SJSA1 (cell line): ENCODE data around the gene MX2. TPM values are rescaled to one million over a fixed set of nuclear protein-coding genes. Genes with fewer than 3 reads are reported as not detected.
"Not testable (repeated sequence)": the region's sequence is repeated elsewhere in the genome, so short reads cannot be mapped to it uniquely, and the experiment has no call there.

Source experiments
- DNase-seq, 2 experiments: peaks; one replicate each; pipeline ENCODE4 v3.0.0-alpha.2; 2015 to 2020; ENCODE audit warnings: low spot score in 2 of 2, low read depth in 1 of 2
- H3K27ac ChIP-seq: fragments of 250-450 bp; sonication (Bioruptor Pico); 2 replicates; pipeline ENCODE4 v1.5.1; 2020; ENCODE audit warnings: mild to moderate bottlenecking, moderate library complexity
- H3K27me3 ChIP-seq: fragments of 250-450 bp; sonication (Bioruptor Pico); replicated peaks from 2 replicates; pipeline ENCODE4 v1.5.1; 2020; ENCODE audit warnings: mild to moderate bottlenecking, moderate library complexity
- H3K36me3 ChIP-seq: fragments of 250-450 bp; sonication (Bioruptor Pico); 2 replicates; pipeline ENCODE4 v1.5.1; 2020; ENCODE audit warnings: mild to moderate bottlenecking
- H3K4me1 ChIP-seq: fragments of 250-450 bp; sonication (Bioruptor Pico); replicated peaks from 2 replicates; pipeline ENCODE4 v1.6.1; 2021; ENCODE audit warnings: mild to moderate bottlenecking
- H3K4me3 ChIP-seq: fragments of 250-450 bp; sonication (Bioruptor Pico); 2 replicates; pipeline ENCODE4 v1.5.1; 2020; ENCODE audit warnings: mild to moderate bottlenecking
- H3K9me3 ChIP-seq: fragments of 250-450 bp; sonication (Bioruptor Pico); replicated peaks from 2 replicates; pipeline ENCODE4 v1.5.1; 2020; ENCODE audit warnings: mild to moderate bottlenecking
- total RNA-seq: library from RNA; depleted of rRNA; stranded (reverse); fragments of >200 nt; shearing (Covaris generic); gene quantifications from 2 replicates; pipeline ENCODE4 v1.2.3, GENCODE V29; 2014; rRNA removed

MX2 gene, protein sequence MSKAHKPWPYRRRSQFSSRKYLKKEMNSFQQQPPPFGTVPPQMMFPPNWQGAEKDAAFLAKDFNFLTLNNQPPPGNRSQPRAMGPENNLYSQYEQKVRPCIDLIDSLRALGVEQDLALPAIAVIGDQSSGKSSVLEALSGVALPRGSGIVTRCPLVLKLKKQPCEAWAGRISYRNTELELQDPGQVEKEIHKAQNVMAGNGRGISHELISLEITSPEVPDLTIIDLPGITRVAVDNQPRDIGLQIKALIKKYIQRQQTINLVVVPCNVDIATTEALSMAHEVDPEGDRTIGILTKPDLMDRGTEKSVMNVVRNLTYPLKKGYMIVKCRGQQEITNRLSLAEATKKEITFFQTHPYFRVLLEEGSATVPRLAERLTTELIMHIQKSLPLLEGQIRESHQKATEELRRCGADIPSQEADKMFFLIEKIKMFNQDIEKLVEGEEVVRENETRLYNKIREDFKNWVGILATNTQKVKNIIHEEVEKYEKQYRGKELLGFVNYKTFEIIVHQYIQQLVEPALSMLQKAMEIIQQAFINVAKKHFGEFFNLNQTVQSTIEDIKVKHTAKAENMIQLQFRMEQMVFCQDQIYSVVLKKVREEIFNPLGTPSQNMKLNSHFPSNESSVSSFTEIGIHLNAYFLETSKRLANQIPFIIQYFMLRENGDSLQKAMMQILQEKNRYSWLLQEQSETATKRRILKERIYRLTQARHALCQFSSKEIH
- total RNA-seq: not detected in 2 replicates

DNA sequence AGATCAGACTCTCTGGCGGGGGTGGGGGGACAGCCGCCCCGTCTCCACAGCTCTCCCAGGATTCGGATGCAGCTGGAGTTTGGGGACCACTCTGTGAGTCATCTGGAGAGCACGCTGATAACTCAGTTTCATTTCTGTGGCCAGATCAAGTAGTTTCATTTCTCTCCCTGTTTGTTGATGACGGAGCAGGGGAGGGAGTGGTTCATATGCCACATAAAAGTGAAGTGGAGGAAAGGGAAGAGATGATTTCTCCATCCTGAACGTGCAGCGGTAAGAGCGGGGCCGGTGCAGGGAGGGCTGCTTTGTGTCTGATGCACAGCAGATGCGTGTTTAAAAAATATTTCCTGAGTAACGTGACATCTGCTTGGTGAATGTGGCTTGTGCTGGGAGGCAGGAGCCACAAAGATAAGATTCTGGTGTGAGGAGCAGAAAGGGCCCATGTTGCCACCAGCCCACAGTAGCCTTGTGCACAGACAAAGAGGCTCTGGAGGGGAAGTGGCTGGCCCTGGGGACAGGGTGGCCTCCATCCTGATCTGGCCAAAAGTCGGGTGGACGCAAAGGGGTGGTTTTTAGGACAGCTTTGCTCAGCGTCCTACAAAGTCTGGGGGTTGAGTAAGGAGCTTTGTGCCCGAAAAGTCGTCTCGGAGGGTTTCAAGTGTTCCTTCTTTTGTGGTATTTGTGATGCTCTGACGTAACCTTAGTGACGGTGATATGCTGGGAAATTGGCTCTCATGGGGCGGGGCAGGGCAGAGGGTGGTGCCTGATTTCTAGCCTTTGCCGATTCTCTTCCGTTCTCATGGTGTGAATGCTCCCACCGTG is at the start of gene MX2:
TSS of gene MX2 (plus strand) at position 242 of the 819 bp plus-strand sequence. CDS start 14,880 bp downstream, outside the sequence.
- Histone ChIP-seq H3K27ac (no peak within 1 kb of the TSS), H3K27me3 (0 out of 2 replicates have a peak, but pooled peaks cover under 1% of the 10 kb centered on the region), H3K9me3 (no peaks in the 10 kb centered on the region), H3K36me3 (no peaks in the 10 kb centered on the region), H3K4me1 (peaks cover 6% of the 10 kb centered on the region; the same call in 1 of the 2 replicates), H3K4me3 (no peak within 1 kb of the TSS)
- DNase-seq: peak in 1 of 2 experiments; percentile 38

DNA sequence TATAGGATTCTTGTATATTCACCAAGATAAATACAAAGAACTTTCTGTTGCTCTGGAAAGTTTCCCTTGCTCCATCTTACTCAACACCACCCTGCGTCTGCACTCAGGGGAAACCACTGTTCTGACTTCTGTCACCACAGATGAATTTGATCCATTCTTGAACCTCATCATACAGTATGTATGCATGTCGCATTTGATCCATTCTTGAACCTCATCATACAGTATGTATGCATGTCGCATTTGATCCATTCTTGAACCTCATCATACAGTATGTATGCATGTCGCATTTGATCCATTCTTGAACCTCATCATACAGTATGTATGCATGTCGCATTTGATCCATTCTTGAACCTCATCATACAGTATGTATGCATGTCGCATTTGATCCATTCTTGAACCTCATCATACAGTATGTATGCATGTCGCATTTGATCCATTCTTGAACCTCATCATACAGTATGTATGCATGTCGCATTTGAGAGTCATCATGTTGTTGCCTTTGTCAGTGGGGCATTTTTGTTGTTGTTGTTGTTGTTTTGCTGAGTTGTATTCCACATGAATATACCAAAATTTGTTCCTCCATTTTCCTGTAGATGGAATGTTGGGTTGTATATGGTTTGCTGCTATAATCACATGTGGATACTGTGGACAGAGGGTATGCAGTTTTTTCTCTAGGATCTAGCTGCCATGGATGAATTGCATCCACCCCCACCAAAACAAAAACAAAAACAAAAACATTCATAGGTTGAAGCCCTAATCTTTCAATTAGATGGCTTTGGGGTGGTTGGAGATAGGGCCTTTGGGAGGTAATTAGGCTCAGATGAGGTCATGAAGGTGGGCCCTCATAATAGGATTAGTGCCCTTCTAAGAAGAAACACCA is 48.3 kb upstream of the MX2 start:
- H3K4me3 ChIP-seq, H3K4me1 ChIP-seq, H3K36me3 ChIP-seq, DNase-seq, H3K27ac ChIP-seq, H3K9me3 ChIP-seq: not testable (repeated sequence)
- peaks cover 34% of the 10 kb centered on the region; the same call in 1 of the 2 replicates for H3K27me3 ChIP-seq

DNA sequence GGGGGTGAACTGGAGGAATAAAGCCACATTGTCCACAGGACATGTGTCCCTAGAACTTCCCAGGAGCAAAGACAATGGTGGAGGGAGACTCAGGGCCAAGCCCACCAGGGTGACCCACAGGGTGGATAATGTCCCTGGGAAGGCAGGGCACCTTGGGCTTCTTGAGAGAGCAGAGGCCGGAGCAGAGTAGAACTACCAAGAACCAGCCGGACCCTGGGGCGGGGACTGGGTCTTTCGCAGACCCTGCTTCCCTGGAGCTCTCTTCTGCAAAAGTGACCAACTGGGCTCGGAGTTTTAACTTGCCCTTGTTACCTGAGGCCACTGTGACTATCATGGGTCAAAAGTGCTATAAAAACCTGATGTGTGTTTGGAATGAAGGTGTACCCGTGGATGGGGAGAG is 46.1 kb upstream of the MX2 start:
- DNase-seq: no peak
- no peaks in the 10 kb centered on the region for H3K36me3 ChIP-seq
- peaks cover 34% of the 10 kb centered on the region; the same call in 1 of the 2 replicates for H3K27me3 ChIP-seq
- no peak overlapping the region for H3K27ac ChIP-seq
- no peak overlapping the region for H3K4me3 ChIP-seq
- no peaks in the 10 kb centered on the region for H3K4me1 ChIP-seq
- no peaks in the 10 kb centered on the region for H3K9me3 ChIP-seq

DNA sequence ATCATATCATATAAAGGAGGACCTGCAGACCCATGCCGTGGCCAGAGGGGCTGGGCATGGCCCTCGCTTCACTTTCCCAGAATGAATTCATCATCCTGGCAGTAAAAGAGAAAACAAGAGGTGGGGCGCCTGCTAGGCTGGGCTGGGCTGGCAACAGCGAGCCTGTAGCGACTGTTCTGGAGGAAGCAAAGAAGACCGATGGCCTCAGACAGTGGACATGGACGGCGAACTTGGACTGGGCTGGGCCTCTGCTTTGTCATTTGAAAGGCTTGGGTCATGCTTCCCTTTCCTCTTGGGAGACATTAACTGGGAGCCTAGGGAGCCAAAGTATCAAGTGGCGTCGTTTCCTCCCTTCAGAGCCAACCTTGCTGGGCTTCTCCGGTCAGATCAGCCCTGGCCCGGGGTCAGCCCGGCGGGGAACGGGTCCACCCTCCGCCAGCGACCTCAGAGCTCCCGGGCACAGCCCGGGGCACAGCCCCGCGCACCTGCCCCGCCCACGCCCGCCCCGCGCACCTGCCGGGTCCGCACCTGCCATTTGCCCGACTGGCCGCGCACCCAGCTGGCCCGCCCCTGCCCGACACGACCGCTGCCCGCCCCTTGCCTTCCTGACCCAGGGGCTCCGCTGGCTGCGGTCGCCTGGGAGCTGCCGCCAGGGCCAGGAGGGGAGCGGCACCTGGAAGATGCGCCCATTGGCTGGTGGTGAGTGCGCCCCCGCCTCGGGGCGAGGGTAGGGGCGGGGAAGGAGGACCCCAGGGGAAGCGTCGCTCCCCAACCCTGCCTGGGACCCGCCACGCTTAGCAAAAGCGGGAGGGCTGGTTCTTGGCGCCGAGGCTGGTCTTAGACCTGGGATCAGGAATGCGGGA is 45.4 kb upstream of the MX2 start, which contains the start of gene FAM3B:
TSS of gene FAM3B (plus strand) at position 602 of the 863 bp plus-strand sequence. CDS start at position 681, 79 bp downstream.
- no peaks in the 10 kb centered on the region for H3K9me3 ChIP-seq
- no peaks in the 10 kb centered on the region for H3K36me3 ChIP-seq
- DNase-seq: no peak
- H3K27me3 ChIP-seq: peaks cover 40% of the 10 kb centered on the region; the same call in 1 of the 2 replicates
- H3K27ac ChIP-seq: no peak within 1 kb of the TSS
- no peaks in the 10 kb centered on the region for H3K4me1 ChIP-seq
- no peak within 1 kb of the TSS for H3K4me3 ChIP-seq

DNA sequence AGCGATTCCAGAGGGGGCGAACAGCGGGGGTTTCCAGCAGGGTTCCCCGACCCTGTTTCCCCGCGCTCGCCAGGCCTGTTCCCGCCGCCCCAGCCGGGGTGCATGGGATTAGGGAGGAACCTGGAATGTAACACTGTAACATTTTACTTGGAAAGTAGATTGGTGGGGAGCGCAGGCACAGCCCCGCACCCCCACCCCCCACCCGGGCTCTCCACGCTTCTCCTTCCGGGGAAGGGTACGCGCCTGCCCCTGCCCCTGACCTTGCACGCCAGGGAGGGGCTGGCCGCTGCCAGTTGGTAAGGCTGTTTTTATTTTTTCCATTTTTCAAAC is 44.8 kb upstream of the MX2 start:
- peaks cover 40% of the 10 kb centered on the region; the same call in 1 of the 2 replicates for H3K27me3 ChIP-seq

DNA sequence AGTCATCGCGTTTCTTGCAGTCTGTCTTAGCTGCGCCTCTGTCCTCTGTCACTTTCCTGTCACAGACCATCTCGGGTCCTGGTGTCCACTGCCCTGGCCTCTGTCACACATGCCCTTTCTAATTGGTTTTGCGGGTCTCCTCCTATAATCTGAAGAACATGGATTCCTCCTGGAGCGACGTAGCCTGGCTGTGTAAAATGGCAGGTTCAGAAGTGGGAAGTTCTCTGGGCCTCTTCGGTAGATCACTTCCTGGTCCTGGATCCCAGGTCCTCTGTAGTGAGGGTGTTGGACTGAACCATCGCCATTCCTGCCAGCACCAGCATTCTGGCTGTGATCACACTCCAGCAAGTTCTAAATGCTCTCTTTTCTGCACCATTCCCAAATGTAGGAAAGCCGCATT is 44.4 kb upstream of the MX2 start:
- Histone ChIP-seq H3K4me3 (no peak overlapping the region), H3K9me3 (no peaks in the 10 kb centered on the region), H3K4me1 (no peaks in the 10 kb centered on the region), H3K36me3 (no peaks in the 10 kb centered on the region), H3K27me3 (peaks cover 40% of the 10 kb centered on the region; the same call in 1 of the 2 replicates), H3K27ac (no peak overlapping the region)
- no peak for DNase-seq

More for the DNA sequence above, 44.8 kb upstream of the MX2 start:
- Histone ChIP-seq H3K27ac (no peak overlapping the region), H3K4me3 (no peak overlapping the region), H3K9me3 (no peaks in the 10 kb centered on the region), H3K36me3 (no peaks in the 10 kb centered on the region), H3K4me1 (no peaks in the 10 kb centered on the region)
- no peak for DNase-seq

DNA sequence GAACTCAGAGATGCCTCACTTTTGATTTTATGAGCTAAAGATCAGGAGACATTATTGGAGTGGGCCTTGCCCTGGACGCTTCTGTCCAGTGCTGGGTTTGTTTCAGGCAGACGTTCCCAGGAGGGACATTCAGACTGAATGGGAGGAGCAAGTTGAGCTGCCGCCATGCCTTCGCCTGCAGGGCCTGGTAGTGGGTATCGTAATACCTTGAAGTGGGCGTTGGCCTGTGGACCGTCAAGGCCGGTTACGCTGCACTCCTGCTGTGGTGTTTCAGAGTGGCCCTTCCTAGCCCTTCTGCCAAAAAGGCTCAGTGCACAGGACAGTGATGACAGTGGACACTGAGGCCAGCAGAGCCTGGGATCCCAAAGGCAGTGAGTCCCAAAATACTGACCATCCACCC is 43.6 kb upstream of the MX2 start:
- peaks cover 40% of the 10 kb centered on the region; the same call in 1 of the 2 replicates for H3K27me3 ChIP-seq
- no peak overlapping the region for H3K4me3 ChIP-seq
- H3K4me1 ChIP-seq: no peaks in the 10 kb centered on the region
- DNase-seq: no peak
- no peaks in the 10 kb centered on the region for H3K36me3 ChIP-seq
- no peak overlapping the region for H3K27ac ChIP-seq
- no peaks in the 10 kb centered on the region for H3K9me3 ChIP-seq

DNA sequence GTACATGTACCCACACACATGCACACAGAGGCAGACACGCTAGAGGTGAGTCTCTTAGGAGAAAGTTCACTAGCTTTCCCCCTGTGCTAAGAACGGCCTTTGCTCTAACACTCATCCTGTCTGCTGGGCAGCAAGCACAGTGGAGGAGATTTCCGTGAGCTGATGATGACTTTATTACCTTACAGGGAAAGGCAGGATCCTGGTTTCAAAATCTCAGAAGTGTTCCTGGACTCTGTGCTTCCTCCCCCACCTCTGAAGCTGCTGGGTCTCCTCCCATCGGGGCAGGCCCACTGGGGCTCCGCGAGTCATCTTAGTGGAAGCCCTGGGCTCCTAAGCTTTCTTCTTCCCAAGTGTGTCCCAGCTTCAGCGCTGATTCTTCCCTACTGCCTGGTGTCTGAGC is 42.6 kb upstream of the MX2 start:
- Histone ChIP-seq H3K27me3 (peaks cover 34% of the 10 kb centered on the region; the same call in 1 of the 2 replicates), H3K4me3 (no peak overlapping the region), H3K27ac (no peak overlapping the region), H3K9me3 (no peaks in the 10 kb centered on the region), H3K4me1 (no peaks in the 10 kb centered on the region), H3K36me3 (no peaks in the 10 kb centered on the region)
- DNase-seq: no peak

DNA sequence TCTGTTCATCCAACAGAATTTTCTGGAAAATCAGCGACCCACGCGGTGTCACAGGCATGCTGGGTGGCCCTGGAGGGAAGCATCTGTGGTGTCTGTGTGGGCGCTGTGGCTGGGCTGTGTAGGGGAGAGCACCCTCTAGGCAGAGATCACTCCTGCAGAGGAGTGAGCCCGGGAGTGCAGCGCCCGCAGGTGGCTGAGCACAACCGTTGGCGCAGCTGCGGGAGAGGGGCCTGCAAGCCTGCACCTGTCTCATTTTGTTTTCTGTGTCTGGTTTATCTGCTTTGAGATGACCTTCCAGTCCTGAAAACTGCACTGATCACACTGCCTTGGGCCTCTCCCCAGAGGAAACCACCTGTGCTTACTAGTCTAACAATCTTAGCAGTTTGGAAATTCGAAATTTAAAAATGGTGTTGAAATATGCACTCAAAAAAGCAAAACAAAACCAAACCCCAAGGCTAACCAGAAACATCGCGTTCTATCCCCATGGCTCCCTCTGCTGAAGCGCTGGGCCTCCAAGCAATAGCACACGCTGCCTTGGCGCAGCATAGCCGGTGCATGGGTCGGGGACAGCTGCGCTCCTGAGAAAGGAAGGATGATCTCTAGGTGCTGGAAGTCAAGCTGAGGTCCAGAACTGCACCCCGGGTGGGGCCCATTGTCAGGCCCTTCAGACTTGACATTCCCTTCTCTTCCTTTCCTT is 40.5 kb upstream of the MX2 start:
- Histone ChIP-seq H3K4me3 (no peak overlapping the region), H3K9me3 (no peaks in the 10 kb centered on the region), H3K27ac (no peak overlapping the region), H3K36me3 (no peaks in the 10 kb centered on the region), H3K4me1 (no peaks in the 10 kb centered on the region), H3K27me3 (0 out of 2 replicates have a peak, but pooled peaks cover 16% of the 10 kb centered on the region)
- DNase-seq: no peak

DNA sequence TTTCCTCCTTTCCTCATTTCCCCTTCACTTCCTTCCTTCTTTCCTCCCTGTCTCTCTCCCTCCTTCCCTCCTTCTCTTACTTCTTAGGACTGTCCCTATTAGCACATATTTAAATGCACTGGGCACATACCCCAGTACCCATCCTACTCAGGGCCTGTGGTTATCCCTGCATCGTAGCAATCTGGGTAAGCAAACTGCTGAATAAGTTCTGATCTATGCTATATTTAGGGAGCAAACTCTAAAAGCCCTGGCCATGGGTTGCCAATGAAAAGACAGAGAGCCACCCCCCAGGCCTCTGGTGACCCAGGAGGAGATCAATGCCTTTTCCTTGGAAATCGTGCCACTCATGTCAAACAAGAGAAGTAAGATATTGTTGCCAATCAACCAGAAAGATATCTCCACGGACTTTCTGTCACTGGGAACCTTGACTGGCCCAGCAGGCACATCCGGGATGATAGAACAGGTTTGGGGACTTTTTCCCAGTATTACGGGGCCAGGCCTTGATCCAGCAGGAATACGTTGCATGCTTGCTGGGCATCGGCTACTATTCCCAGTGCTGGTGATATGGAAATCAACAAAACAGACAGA is 39.8 kb upstream of the MX2 start:
- Histone ChIP-seq H3K27ac (no peak overlapping the region), H3K4me3 (no peak overlapping the region), H3K36me3 (no peaks in the 10 kb centered on the region), H3K9me3 (no peaks in the 10 kb centered on the region), H3K4me1 (no peaks in the 10 kb centered on the region), H3K27me3 (0 out of 2 replicates have a peak, but pooled peaks cover 10% of the 10 kb centered on the region)
- DNase-seq: no peak
